ENCODE measurements around the gene TRIM17. TPM values are rescaled to one million over a fixed set of nuclear protein-coding genes. Genes with fewer than 3 reads are reported as not detected.

The TRIM17 gene
- polyA plus RNA-seq, 1 donor from 2014 or later = 0.14 TPM

DNA sequence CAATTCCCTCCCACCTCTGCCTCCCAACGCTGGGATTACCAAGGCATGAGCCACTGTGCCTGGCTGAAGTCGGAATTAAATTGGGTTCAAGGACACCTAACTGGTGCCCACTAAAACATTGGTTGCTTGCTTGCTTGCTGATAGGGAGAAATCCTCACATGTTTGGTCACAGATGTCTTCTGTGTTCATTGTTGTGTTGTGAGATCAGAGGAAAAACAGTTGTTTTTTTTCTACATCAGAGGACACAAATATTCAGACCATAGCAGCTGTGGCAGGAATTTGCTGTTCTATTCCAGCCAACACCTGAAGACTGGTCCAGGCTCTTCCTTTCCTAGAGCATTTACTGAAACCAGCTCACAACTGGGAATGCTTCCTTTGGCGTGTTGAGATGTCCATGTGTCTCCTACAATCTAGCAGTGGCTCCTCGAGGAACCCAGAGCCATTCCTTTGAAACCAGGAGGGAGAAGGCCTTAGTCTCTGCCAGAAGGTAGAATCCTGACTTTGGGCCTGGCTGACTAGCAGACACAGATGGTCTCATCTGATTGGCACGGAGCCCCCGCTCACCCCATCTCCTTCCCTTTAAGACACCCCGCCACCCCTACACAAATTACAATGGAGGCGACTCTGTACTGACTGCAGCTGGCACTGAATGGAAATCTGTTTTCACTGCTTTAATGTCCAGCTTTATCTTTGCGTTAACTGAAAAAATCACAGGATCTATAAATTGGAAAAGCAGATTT lies 24.3 kb upstream of the TRIM17 start:
- H3K9me2 ChIP-seq (ENCODE audit: insufficient read depth, low read length) = no peaks in the 10 kb centered on the region
- H2AFZ ChIP-seq (ENCODE audit: low read depth, low read length) = no peak overlapping the region
- H3K9me3 ChIP-seq (ENCODE audit: low read length) = no peaks in the 10 kb centered on the region
- no peaks in the 10 kb centered on the region for H3K36me3 ChIP-seq (ENCODE audit: insufficient read depth, low read length)
- no peak overlapping the region for H3K4me2 ChIP-seq (ENCODE audit: low read length)
- H3K4me3 ChIP-seq (ENCODE audit: low read length) = no peak overlapping the region
- H3F3A ChIP-seq (ENCODE audit: insufficient read depth, low read length, poor library complexity, severe bottlenecking) = no peaks in the 10 kb centered on the region
- H3K27ac ChIP-seq (ENCODE audit: low read length) = no peak overlapping the region
- H3K79me2 ChIP-seq (replicated peaks; ENCODE audit: insufficient read depth, low read length) = no peaks in the 10 kb centered on the region
- H3K9ac ChIP-seq (ENCODE audit: low read length) = no peak overlapping the region
- TF ChIP-seq EP300 (conservative IDR thresholded peaks at IDR 0.05; ENCODE audit: poor library complexity, severe bottlenecking) (no peak), POLR2AphosphoS5 (IDR thresholded peaks at IDR 0.05) (no peak), MXI1 (conservative IDR thresholded peaks at IDR 0.05; ENCODE audit: poor library complexity, severe bottlenecking) (no peak), TAF1 (IDR thresholded peaks at IDR 0.05; ENCODE audit: low read depth) (no peak), EZH2 (IDR thresholded peaks at IDR 0.05; ENCODE audit: borderline replicate concordance, insufficient read depth, low read length, poor library complexity, severe bottlenecking) (no peak), SMC3 (conservative IDR thresholded peaks at IDR 0.05; ENCODE audit: poor library complexity) (no peak), RAD21 (conservative IDR thresholded peaks at IDR 0.05) (no peak)
- TF ChIP-seq, protein P1, sequence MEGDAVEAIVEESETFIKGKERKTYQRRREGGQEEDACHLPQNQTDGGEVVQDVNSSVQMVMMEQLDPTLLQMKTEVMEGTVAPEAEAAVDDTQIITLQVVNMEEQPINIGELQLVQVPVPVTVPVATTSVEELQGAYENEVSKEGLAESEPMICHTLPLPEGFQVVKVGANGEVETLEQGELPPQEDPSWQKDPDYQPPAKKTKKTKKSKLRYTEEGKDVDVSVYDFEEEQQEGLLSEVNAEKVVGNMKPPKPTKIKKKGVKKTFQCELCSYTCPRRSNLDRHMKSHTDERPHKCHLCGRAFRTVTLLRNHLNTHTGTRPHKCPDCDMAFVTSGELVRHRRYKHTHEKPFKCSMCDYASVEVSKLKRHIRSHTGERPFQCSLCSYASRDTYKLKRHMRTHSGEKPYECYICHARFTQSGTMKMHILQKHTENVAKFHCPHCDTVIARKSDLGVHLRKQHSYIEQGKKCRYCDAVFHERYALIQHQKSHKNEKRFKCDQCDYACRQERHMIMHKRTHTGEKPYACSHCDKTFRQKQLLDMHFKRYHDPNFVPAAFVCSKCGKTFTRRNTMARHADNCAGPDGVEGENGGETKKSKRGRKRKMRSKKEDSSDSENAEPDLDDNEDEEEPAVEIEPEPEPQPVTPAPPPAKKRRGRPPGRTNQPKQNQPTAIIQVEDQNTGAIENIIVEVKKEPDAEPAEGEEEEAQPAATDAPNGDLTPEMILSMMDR (IDR thresholded peaks at IDR 0.05; ENCODE audit: poor library complexity, severe bottlenecking) = no peak
- TF ChIP-seq, protein P2, sequence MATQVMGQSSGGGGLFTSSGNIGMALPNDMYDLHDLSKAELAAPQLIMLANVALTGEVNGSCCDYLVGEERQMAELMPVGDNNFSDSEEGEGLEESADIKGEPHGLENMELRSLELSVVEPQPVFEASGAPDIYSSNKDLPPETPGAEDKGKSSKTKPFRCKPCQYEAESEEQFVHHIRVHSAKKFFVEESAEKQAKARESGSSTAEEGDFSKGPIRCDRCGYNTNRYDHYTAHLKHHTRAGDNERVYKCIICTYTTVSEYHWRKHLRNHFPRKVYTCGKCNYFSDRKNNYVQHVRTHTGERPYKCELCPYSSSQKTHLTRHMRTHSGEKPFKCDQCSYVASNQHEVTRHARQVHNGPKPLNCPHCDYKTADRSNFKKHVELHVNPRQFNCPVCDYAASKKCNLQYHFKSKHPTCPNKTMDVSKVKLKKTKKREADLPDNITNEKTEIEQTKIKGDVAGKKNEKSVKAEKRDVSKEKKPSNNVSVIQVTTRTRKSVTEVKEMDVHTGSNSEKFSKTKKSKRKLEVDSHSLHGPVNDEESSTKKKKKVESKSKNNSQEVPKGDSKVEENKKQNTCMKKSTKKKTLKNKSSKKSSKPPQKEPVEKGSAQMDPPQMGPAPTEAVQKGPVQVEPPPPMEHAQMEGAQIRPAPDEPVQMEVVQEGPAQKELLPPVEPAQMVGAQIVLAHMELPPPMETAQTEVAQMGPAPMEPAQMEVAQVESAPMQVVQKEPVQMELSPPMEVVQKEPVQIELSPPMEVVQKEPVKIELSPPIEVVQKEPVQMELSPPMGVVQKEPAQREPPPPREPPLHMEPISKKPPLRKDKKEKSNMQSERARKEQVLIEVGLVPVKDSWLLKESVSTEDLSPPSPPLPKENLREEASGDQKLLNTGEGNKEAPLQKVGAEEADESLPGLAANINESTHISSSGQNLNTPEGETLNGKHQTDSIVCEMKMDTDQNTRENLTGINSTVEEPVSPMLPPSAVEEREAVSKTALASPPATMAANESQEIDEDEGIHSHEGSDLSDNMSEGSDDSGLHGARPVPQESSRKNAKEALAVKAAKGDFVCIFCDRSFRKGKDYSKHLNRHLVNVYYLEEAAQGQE (IDR thresholded peaks at IDR 0.05; ENCODE audit: borderline replicate concordance) = no peak
- no peaks in the 10 kb centered on the region for H4K20me1 ChIP-seq (ENCODE audit: insufficient read depth)
- no peaks in the 10 kb centered on the region for H3K27me3 ChIP-seq (ENCODE audit: insufficient read depth, low read depth, low read length)

DNA sequence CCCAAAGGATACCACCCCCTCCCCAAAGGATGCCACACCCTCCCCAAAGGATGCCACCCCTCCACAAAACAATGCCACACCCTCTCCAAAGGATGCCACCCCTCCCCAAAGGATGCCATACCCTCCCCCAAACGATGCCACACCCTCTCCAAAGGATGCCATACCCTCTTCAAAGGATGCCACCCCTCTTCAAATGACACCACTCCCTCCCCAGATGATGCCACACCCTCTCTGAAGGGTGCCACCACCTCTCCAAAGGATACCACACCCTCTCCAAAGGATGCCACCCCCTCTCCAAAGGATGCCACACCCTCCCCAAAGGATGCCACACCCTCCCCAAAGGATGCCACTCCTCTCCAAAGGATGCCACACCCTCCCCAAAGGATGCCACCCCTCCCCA lies 21.6 kb upstream of the TRIM17 start:
- H3K27ac ChIP-seq (ENCODE audit: low read length) = no peak overlapping the region
- no peak overlapping the region for H2AFZ ChIP-seq (ENCODE audit: low read depth, low read length)
- H3K4me3 ChIP-seq (ENCODE audit: low read length) = no peak overlapping the region
- H4K20me1 ChIP-seq (ENCODE audit: insufficient read depth) = no peaks in the 10 kb centered on the region
- no peaks in the 10 kb centered on the region for H3K9me2 ChIP-seq (ENCODE audit: insufficient read depth, low read length)
- TF ChIP-seq, protein P2 (IDR thresholded peaks at IDR 0.05; ENCODE audit: borderline replicate concordance) = no peak
- TF ChIP-seq EP300 (conservative IDR thresholded peaks at IDR 0.05; ENCODE audit: poor library complexity, severe bottlenecking) = no peak
- no peak for TF ChIP-seq SMC3 (conservative IDR thresholded peaks at IDR 0.05; ENCODE audit: poor library complexity)
- TF ChIP-seq POLR2AphosphoS5 (IDR thresholded peaks at IDR 0.05) = no peak
- no peak for TF ChIP-seq TAF1 (IDR thresholded peaks at IDR 0.05; ENCODE audit: low read depth)
- no peak for TF ChIP-seq RAD21 (conservative IDR thresholded peaks at IDR 0.05)
- no peak for TF ChIP-seq EZH2 (IDR thresholded peaks at IDR 0.05; ENCODE audit: borderline replicate concordance, insufficient read depth, low read length, poor library complexity, severe bottlenecking)
- TF ChIP-seq MXI1 (conservative IDR thresholded peaks at IDR 0.05; ENCODE audit: poor library complexity, severe bottlenecking) = no peak
- TF ChIP-seq, protein P1 (IDR thresholded peaks at IDR 0.05; ENCODE audit: poor library complexity, severe bottlenecking) = no peak
- H3K36me3 ChIP-seq (ENCODE audit: insufficient read depth, low read length) = no peaks in the 10 kb centered on the region
- H3K27me3 ChIP-seq (ENCODE audit: insufficient read depth, low read depth, low read length) = no peaks in the 10 kb centered on the region
- no peak overlapping the region for H3K4me2 ChIP-seq (ENCODE audit: low read length)
- H3K79me2 ChIP-seq (replicated peaks; ENCODE audit: insufficient read depth, low read length) = no peaks in the 10 kb centered on the region
- H3K9ac ChIP-seq (ENCODE audit: low read length) = no peak overlapping the region
- H3F3A ChIP-seq (ENCODE audit: insufficient read depth, low read length, poor library complexity, severe bottlenecking) = no peaks in the 10 kb centered on the region
- no peaks in the 10 kb centered on the region for H3K9me3 ChIP-seq (ENCODE audit: low read length)
